BE2C (cell line): ENCODE results near the gene PPP1CC.
A peak's percentile ranks its signal among the peaks of the same experiment; 100 is the strongest.

Experiments used
- DNase-seq: peaks from one replicate; pipeline ENCODE4 v3.0.0-alpha.2; 2020
- H3K27me3 ChIP-seq: fragments of 250-450 bp; sonication (Bioruptor Pico); 2 replicates; pipeline ENCODE4 v1.5.1; 2020; ENCODE audit warnings: mild to moderate bottlenecking
- H3K36me3 ChIP-seq: fragments of 250-450 bp; sonication (Bioruptor Pico); 2 replicates; pipeline ENCODE4 v1.5.1; 2020; ENCODE audit warnings: mild to moderate bottlenecking
- H3K4me1 ChIP-seq: fragments of 250-450 bp; sonication (Bioruptor Pico); 2 replicates; pipeline ENCODE4 v1.5.1; 2020
- H3K4me3 ChIP-seq: 2 replicates; pipeline ENCODE4 v1.5.1; 2011; ENCODE audit warnings: low read depth, low read length
- H3K9me3 ChIP-seq: fragments of 250-450 bp; sonication (Bioruptor Pico); 2 replicates; pipeline ENCODE4 v1.5.1; 2020
- TF ChIP-seq, protein P1 (sequence below): IDR thresholded peaks from 2 replicates; pipeline ENCODE4 v1.5.1; 2012; ENCODE audit warnings: mild to moderate bottlenecking, low read depth, low read length

Gene PPP1CC

DNA sequence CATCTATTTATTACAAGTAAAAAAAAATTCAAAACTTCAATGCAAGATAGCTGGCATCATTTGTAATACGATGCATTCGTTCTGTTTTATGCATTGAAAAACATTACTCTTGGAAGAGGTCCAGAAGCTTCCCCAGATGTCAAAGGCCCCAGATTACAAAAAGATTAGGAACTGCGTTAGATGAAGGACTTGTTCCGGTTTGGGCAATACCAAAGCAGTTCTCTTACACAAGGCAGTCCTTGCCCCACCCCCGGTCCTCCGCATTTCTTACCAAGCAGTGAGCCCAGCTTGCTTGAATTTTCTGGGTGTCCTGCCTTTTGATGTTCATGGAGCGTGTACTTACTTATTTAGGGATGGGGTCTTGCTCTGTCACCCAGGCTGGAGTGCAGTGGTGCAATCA, 49.0 kb downstream of the PPP1CC start:
- Histone ChIP-seq H3K9me3 (no peaks in the 10 kb centered on the region), H3K4me1 (peaks cover 12% of the 10 kb centered on the region), H3K36me3 (no peaks in the 10 kb centered on the region), H3K4me3 (no peak overlapping the region), H3K27me3 (no peaks in the 10 kb centered on the region)
- TF ChIP-seq, protein P1, sequence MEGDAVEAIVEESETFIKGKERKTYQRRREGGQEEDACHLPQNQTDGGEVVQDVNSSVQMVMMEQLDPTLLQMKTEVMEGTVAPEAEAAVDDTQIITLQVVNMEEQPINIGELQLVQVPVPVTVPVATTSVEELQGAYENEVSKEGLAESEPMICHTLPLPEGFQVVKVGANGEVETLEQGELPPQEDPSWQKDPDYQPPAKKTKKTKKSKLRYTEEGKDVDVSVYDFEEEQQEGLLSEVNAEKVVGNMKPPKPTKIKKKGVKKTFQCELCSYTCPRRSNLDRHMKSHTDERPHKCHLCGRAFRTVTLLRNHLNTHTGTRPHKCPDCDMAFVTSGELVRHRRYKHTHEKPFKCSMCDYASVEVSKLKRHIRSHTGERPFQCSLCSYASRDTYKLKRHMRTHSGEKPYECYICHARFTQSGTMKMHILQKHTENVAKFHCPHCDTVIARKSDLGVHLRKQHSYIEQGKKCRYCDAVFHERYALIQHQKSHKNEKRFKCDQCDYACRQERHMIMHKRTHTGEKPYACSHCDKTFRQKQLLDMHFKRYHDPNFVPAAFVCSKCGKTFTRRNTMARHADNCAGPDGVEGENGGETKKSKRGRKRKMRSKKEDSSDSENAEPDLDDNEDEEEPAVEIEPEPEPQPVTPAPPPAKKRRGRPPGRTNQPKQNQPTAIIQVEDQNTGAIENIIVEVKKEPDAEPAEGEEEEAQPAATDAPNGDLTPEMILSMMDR, result no peak
- no peak for DNase-seq

DNA sequence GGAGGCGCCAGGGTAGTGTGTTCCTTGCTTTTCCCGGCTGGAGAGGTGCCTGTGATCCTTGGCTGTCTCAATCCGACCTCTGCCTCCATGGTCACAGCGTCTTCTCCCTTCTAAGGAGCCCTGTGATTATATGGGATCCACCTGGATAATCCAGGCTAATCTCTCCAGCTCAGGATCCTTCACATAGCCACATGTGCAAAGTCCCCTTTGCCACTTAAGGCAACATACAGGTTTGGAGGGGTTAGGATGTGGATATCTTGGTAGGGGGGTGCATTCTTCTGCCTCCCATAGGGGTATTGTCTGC, 52.6 kb downstream of the PPP1CC start:
- Histone ChIP-seq H3K9me3 (no peaks in the 10 kb centered on the region), H3K4me3 (no peak overlapping the region), H3K4me1 (peaks cover 10% of the 10 kb centered on the region), H3K27me3 (no peaks in the 10 kb centered on the region), H3K36me3 (no peaks in the 10 kb centered on the region)
- DNase-seq, result no peak
- TF ChIP-seq, protein P1, result no peak

DNA sequence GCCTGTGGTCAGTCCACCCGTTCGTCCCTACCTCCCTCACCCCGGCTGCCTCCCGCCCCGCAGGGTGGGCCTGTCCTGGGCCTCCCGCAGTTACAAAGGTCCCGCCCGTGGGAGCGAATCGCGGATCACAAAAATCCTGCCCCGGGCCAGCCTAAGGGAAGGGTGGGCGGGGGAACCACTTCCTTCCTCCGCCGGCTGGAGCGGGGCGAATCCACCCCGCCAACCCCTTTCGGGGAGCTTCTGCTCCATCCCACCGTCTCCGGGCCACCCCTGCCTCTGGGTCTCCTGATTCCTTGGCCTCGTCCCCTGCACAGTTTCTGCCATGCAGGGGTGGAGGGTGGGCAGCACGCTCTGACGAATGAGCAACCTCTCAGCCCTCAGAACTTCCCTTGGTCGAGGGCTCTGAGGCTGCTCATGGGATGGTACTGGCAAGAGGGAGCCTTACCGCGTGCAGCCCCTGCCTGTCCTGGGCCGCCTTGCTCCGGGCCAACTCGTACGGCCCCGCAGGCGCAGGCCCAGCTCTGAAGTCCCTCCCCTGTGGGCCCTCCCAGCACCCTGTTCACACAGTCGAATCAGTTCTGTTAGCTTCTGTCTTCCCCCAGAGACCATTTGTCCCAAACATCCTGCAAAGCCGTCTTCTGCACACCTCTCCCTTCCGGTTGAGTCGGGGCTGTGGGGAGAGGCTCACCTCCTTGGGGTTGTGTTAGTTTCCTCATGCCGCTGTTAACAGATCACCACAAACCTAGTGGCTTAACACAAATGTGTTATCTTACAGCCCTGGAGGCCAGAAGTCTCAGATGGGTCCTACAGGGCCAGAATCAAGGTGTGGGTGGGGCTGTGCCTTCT, 53.2 kb downstream of the PPP1CC start:
- H3K4me1 ChIP-seq, result peaks cover 6% of the 10 kb centered on the region
- H3K27me3 ChIP-seq, result no peaks in the 10 kb centered on the region
- no peak for DNase-seq
- no peak overlapping the region for H3K4me3 ChIP-seq
- TF ChIP-seq, protein P1, result no peak
- no peaks in the 10 kb centered on the region for H3K9me3 ChIP-seq
- H3K36me3 ChIP-seq, result no peaks in the 10 kb centered on the region

DNA sequence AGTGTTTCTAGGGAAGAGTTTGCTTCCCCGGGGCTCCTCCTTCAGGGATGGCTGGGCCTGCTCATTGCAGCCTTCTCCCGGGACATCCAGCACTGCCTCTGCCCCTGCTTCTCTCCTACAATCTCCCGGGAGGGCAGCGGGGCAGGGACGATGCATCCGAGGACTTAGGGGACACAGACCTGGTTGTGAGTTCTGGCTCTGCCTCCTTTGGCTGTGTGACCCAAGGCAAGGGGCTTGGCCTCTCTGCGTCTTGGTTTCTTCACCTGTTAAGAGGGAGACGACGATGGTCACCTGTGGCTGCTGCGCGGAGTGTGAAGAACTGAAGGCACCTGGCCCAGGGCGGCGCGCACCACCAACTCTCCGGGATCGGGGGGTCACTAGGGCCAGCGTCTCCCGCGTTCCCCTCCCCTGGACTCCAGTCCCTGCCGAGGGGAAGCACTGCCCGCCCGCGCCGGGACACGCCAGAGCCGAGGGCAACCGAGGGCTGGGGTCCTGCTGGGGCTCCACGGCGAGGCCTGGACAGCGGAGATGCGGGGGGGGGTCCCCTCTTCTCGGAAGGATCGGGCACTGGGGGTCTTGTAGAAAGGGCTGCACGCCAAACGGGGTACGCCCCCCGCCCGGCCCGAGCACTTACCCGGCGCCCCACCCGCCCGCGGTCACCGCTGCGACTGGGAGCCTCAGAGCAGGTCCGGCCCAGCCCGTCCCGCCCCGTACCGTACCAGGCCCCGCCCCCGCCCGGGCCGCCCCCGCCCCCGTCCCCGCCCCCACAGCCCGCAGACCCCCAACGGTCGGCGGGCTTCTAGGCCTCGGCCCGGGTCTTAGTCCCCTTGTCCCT, 54.0 kb downstream of the PPP1CC start, which contains the start of gene HVCN1:
Gene HVCN1, minus strand, starts transcription at position 670 of the 835 bp plus-strand sequence. CDS start 5,870 bp downstream, outside the sequence.
- DNase-seq, result no peak
- Histone ChIP-seq H3K36me3 (no peaks in the 10 kb centered on the region), H3K9me3 (no peaks in the 10 kb centered on the region), H3K27me3 (no peaks in the 10 kb centered on the region), H3K4me1 (no peaks in the 10 kb centered on the region), H3K4me3 (peak within 1 kb of the TSS; percentile 31)
- TF ChIP-seq, protein P1, result no peak

DNA sequence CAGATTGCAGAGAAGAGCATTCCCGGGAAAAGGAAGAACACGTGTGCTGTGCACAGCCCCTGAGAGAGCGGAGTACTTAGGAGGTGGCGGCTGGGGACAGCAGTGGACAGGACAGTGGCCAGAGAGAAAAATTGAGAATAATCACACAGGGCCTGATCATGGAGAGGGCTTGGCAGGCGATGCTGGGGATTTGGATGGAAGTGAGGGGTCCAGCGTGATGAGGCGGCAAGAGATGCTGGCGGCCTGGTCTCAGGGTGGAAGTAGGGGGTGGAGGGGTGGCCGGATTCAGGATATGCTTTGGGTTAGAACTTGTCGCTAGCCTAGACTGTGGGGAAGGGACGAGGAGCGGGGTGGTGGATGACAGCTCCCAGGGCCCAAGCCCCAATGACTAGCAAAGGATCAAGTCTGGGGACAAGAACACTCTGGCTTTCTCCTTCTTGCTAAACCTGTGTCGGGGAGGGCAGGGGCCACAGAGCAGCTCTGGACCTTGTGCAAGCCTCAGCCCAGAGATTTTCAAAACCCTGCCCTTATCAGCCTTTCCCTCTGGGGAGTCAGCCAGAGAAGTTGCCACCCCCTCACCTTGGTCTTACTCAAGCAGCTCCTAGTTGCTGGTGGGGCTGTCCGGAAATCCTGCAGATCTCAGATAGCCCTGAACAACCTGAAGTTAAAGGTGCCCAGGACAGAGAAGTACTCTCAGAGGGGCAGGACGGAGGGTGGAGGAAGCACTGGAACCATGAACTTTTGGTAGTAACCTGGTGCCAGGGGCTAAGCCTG, 55.1 kb downstream of the PPP1CC start:
- no peak overlapping the region for H3K4me3 ChIP-seq
- H3K4me1 ChIP-seq, result no peaks in the 10 kb centered on the region
- TF ChIP-seq, protein P1, result no peak
- H3K27me3 ChIP-seq, result no peaks in the 10 kb centered on the region
- no peaks in the 10 kb centered on the region for H3K36me3 ChIP-seq
- no peak for DNase-seq
- no peaks in the 10 kb centered on the region for H3K9me3 ChIP-seq
